Liver (tissue), 9 donors: Measurements from ENCODE around the gene LEMD3. TPM values are rescaled to one million over a fixed set of nuclear protein-coding genes. Genes with fewer than 3 reads are reported as not detected.

Experiments used
- DNase-seq: peaks from one replicate; pipeline ENCODE4 v3.0.0-alpha.2; 2017; ENCODE audit warnings: low spot score
- H3K27ac ChIP-seq, 2 donors: one replicate each; pipeline ENCODE4 v1.7.0; 2013; ENCODE audit warnings: inconsistent platforms in 2 of 2, low read length in 2 of 2, control low read depth in 1 of 2, low read depth in 1 of 2, mild to moderate bottlenecking in 1 of 2
- H3K27me3 ChIP-seq, 4 donors: one replicate each; pipeline versions ENCODE4 v1.6.1 to v1.7.0; 2013; ENCODE audit warnings: low read length in 3 of 4, inconsistent platforms in 1 of 4, mild to moderate bottlenecking in 1 of 4, moderate library complexity in 1 of 4; ENCODE audit not compliant: control insufficient read depth in 4 of 4, insufficient read depth in 4 of 4
- H3K36me3 ChIP-seq, 4 donors: one replicate each; pipeline versions ENCODE4 v1.6.1 to v1.7.0; 2013; ENCODE audit warnings: low read length in 3 of 4, mild to moderate bottlenecking in 3 of 4, low read depth in 1 of 4, moderate library complexity in 1 of 4; ENCODE audit not compliant: control insufficient read depth in 4 of 4, insufficient read depth in 3 of 4
- H3K4me1 ChIP-seq, 4 donors: one replicate each; pipeline versions ENCODE4 v1.6.1 to v1.7.0; 2013; ENCODE audit warnings: low read length in 3 of 4, mild to moderate bottlenecking in 3 of 4, moderate library complexity in 1 of 4; ENCODE audit not compliant: control insufficient read depth in 4 of 4, insufficient read depth in 4 of 4
- H3K4me3 ChIP-seq, 3 donors: one replicate each; pipeline versions ENCODE4 v1.6.1 to v1.7.0; 2013; ENCODE audit warnings: low read length in 3 of 3, control low read depth in 1 of 3, low read depth in 1 of 3, mild to moderate bottlenecking in 1 of 3
- H3K9ac ChIP-seq, 2 donors: one replicate each; pipeline ENCODE4 v1.7.0; 2013; ENCODE audit warnings: low read length in 2 of 2, mild to moderate bottlenecking in 2 of 2, moderate library complexity in 2 of 2, control low read depth in 1 of 2, low read depth in 1 of 2
- H3K9me3 ChIP-seq, 4 donors: one replicate each; pipeline versions ENCODE4 v1.6.1 to v1.7.0; 2013; ENCODE audit warnings: low read length in 3 of 4; ENCODE audit not compliant: control insufficient read depth in 4 of 4
- ATF3 ChIP-seq: IDR thresholded peaks from 2 replicates; pipeline ENCODE4 v1.6.1; 2016; ENCODE audit warnings: antibody characterized with exemption
- EGR1 ChIP-seq, 2 donors: IDR thresholded peaks; 2 replicates each; pipeline ENCODE4 v1.6.1; 2016 to 2018; ENCODE audit warnings: antibody characterized with exemption in 2 of 2, low read depth in 2 of 2
- GABPA ChIP-seq, 2 donors: IDR thresholded peaks in 1 of 2; conservative IDR thresholded peaks in 1 of 2; 2 replicates each; pipeline ENCODE4 v1.6.1; 2016; ENCODE audit warnings: antibody characterized with exemption in 2 of 2, mild to moderate bottlenecking in 1 of 2, moderate library complexity in 1 of 2
- HNF4A ChIP-seq, 2 donors: conservative IDR thresholded peaks; 2 replicates each; pipeline ENCODE4 v1.6.1; 2016; ENCODE audit warnings: antibody characterized with exemption in 2 of 2, mild to moderate bottlenecking in 2 of 2
- JUND ChIP-seq, 2 donors: IDR thresholded peaks; 2 replicates each; pipeline ENCODE4 v1.6.1; 2016; ENCODE audit warnings: antibody characterized with exemption in 2 of 2
- RAD21 ChIP-seq, 2 donors: IDR thresholded peaks; 2 replicates each; pipeline ENCODE4 v1.6.1; 2016; ENCODE audit warnings: antibody characterized with exemption in 2 of 2, mild to moderate bottlenecking in 2 of 2
- REST ChIP-seq: IDR thresholded peaks from 2 replicates; pipeline ENCODE4 v1.6.1; 2016; ENCODE audit warnings: antibody characterized with exemption, mild to moderate bottlenecking
- RXRA ChIP-seq, 2 donors: IDR thresholded peaks; 2 replicates each; pipeline ENCODE4 v1.6.1; 2017 to 2018; ENCODE audit warnings: antibody characterized with exemption in 2 of 2, mild to moderate bottlenecking in 1 of 2
- TAF1 ChIP-seq: conservative IDR thresholded peaks from 2 replicates; pipeline ENCODE4 v1.6.1; 2016; ENCODE audit warnings: antibody characterized with exemption, mild to moderate bottlenecking
- YY1 ChIP-seq: IDR thresholded peaks from 2 replicates; pipeline ENCODE4 v1.6.1; 2016; ENCODE audit warnings: antibody characterized with exemption, mild to moderate bottlenecking
- WGBS: extraction: QIAGEN DNeasy Blood & Tissue Kit; methylation state at CpG from one replicate; pipeline ENCODE4 v1.1.7; 2013; 5-methylcytosine and 5-hydroxymethylcytosine counted together
- polyA plus RNA-seq, 2 donors: library from polyadenylated mRNA; stranded (reverse) in 1 of 2; unstranded in 1 of 2; fragments of 200-250 nt in 1 of 2; fragments of >200 nt in 1 of 2; fragmentation: Nextera tagmentation in 1 of 2; extraction: Ambion mirVana in 1 of 2; gene quantifications; one replicate each; pipeline versions ENCODE4 v1.2.1 to v1.2.3, GENCODE V29; 2013 to 2015
- total RNA-seq, 2 donors: library from RNA; depleted of rRNA; stranded (reverse); fragments of >200 nt; gene quantifications; one replicate each; pipeline ENCODE4 v1.2.3, GENCODE V29; 2014
- TF ChIP-seq, protein P1 (sequence below): IDR thresholded peaks from 2 replicates; pipeline ENCODE4 v1.6.1; 2016; ENCODE audit warnings: antibody characterized with exemption
- TF ChIP-seq, protein P2 (sequence below): IDR thresholded peaks from 2 replicates; pipeline ENCODE4 v1.6.1; 2016; ENCODE audit warnings: antibody characterized with exemption
- donor health status: healthy.
- donor health status: healthy.
- donor health status: healthy.
- donor health status: healthy.
- donor health status: healthy.

The LEMD3 gene
- total and polyA plus RNA-seq, 4 donors = 3.5 to 19.5 (median 11.3) TPM

DNA sequence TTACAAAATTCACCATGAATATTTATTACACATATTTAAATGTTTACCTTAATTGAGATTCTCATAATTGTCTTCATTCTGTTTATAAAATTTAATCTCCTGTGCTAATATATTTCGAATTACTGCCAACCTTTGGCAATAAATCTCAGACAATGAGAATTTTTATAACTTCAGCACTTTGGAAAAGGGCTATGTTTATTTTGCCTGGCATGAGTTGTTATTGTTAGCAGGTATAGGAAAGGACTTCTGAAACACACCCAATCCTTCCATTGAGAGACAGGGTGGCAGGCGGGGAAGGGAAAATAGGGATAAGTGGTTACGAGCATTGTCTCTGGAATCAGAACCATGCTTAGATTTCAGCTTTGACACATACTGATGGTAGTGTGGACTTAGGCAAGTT, 97.0 kb downstream of the LEMD3 start:
- TF ChIP-seq REST = no peak
- no peak for TF ChIP-seq ATF3
- TF ChIP-seq HNF4A (conservative IDR thresholded peaks at IDR 0.05) = no peak
- TF ChIP-seq JUND (IDR thresholded peaks at IDR 0.05) = no peak
- TF ChIP-seq TAF1 = no peak
- TF ChIP-seq, protein P1, sequence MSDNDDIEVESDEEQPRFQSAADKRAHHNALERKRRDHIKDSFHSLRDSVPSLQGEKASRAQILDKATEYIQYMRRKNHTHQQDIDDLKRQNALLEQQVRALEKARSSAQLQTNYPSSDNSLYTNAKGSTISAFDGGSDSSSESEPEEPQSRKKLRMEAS = no peak
- WGBS = 87% methylated on average over 3 of the region's 3 CpGs
- no peak overlapping the region for H3K4me3 ChIP-seq
- no peak overlapping the region for H3K27ac ChIP-seq
- H3K9ac ChIP-seq = no peak overlapping the region
- no peaks in the 10 kb centered on the region for H3K27me3 ChIP-seq
- H3K9me3 ChIP-seq = no peaks in the 10 kb centered on the region
- no peaks in the 10 kb centered on the region for H3K4me1 ChIP-seq
- DNase-seq = no peak
- no peaks in the 10 kb centered on the region for H3K36me3 ChIP-seq

GRCh38 chr12:65269603-65270002, 100.2 kb downstream of the LEMD3 start:
- H3K36me3 ChIP-seq = no peaks in the 10 kb centered on the region
- WGBS = 92% methylated on average over 1 of the region's 1 CpG
- no peak overlapping the region for H3K9ac ChIP-seq
- H3K9me3 ChIP-seq = no peaks in the 10 kb centered on the region
- peaks cover 0 to 2% (median 0%) of the 10 kb centered on the region in 4 donors for H3K27me3 ChIP-seq
- no peak for DNase-seq
- H3K4me1 ChIP-seq = no peaks in the 10 kb centered on the region
- TF ChIP-seq EGR1 (IDR thresholded peaks at IDR 0.05; ENCODE audit: low read depth in 2 of 2) = no peak
- TF ChIP-seq, protein P2, sequence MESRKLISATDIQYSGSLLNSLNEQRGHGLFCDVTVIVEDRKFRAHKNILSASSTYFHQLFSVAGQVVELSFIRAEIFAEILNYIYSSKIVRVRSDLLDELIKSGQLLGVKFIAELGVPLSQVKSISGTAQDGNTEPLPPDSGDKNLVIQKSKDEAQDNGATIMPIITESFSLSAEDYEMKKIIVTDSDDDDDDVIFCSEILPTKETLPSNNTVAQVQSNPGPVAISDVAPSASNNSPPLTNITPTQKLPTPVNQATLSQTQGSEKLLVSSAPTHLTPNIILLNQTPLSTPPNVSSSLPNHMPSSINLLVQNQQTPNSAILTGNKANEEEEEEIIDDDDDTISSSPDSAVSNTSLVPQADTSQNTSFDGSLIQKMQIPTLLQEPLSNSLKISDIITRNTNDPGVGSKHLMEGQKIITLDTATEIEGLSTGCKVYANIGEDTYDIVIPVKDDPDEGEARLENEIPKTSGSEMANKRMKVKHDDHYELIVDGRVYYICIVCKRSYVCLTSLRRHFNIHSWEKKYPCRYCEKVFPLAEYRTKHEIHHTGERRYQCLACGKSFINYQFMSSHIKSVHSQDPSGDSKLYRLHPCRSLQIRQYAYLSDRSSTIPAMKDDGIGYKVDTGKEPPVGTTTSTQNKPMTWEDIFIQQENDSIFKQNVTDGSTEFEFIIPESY = no peak
- TF ChIP-seq RXRA (IDR thresholded peaks at IDR 0.05) = no peak
- no peak for TF ChIP-seq RAD21 (IDR thresholded peaks at IDR 0.05)
- TF ChIP-seq HNF4A (conservative IDR thresholded peaks at IDR 0.05) = no peak
- no peak for TF ChIP-seq GABPA (IDR thresholded peaks at IDR 0.05 in 1 of 2, conservative IDR thresholded peaks at IDR 0.05 in 1 of 2)
- no peak for TF ChIP-seq YY1
- TF ChIP-seq ATF3 = no peak
- TF ChIP-seq TAF1 = no peak
- TF ChIP-seq REST = no peak
- H3K27ac ChIP-seq = no peak overlapping the region
- H3K4me3 ChIP-seq = no peak overlapping the region
